Renal cortex interstitium (tissue), 15 donors: ENCODE results near the gene SOCS1. TPM values are rescaled to one million over a fixed set of nuclear protein-coding genes. Genes with fewer than 3 reads are reported as not detected.
"Not testable (repeated sequence)": the region's sequence is repeated elsewhere in the genome, so short reads cannot be mapped to it uniquely, and the experiment has no call there.

Experiments used
- DNase-seq, 11 donors: peaks; one replicate each; pipeline ENCODE4 v3.0.0-alpha.2; 2013; ENCODE audit warnings: low read depth in 9 of 11, low spot score in 4 of 11; ENCODE audit errors: extremely low read depth in 1 of 11
- long read RNA-seq, 16 experiments: transcript quantifications; one replicate each; lab custom pipeline, GENCODE V29; 2026
- polyA plus RNA-seq, 3 donors: library from polyadenylated mRNA; unstranded; fragments of 120-200 nt; gene quantifications; one replicate each; pipeline ENCODE4 v1.2.1, GENCODE V29; 2013; ENCODE audit not compliant: insufficient read length in 3 of 3

Gene SOCS1
- 1 to 10 TPM; 4.7 to 7.2 (median 6.3) TPM for polyA plus RNA-seq
- long read RNA-seq, donor 1, partial matches to known transcripts, result 0 of 4 reads
- long read RNA-seq, donor 1, other reads (novel, unspliced or antisense), result 0 of 4 reads
- long read RNA-seq, donor 2, transcript SOCS1-201 (2 exons, 1,225 nt), result major isoform, 7 of 11 reads
- long read RNA-seq, donor 2, partial matches to known transcripts, result 0 of 11 reads
- long read RNA-seq, donor 2, other reads (novel, unspliced or antisense), result 0 of 11 reads
- long read RNA-seq, donor 3, transcript SOCS1-201 (2 exons, 1,225 nt), result major isoform, 11 of 14 reads
- long read RNA-seq, donor 3, partial matches to known transcripts, result 0 of 14 reads
- long read RNA-seq, donor 3, other reads (novel, unspliced or antisense), result 0 of 14 reads
- long read RNA-seq, donor 4, partial matches to known transcripts, result 0 of 6 reads
- long read RNA-seq, donor 4, other reads (novel, unspliced or antisense), result 0 of 6 reads
- long read RNA-seq, donor 5, result 0 reads
- long read RNA-seq, donor 6, transcript SOCS1-201 (2 exons, 1,225 nt), result major isoform, 11 of 14 reads
- long read RNA-seq, donor 6, partial matches to known transcripts, result 0 of 14 reads
- long read RNA-seq, donor 6, other reads (novel, unspliced or antisense), result 0 of 14 reads
- long read RNA-seq, donor 7, transcript SOCS1-202 (1 exons, 1,784 nt), result major isoform, 7 of 12 reads
- long read RNA-seq, donor 7, transcript SOCS1-201 (2 exons, 1,225 nt), result minor isoform, 5 of 12 reads
- long read RNA-seq, donor 7, partial matches to known transcripts, result 0 of 12 reads
- long read RNA-seq, donor 7, other reads (novel, unspliced or antisense), result 0 of 12 reads
- long read RNA-seq, donor 8, result 0 reads
- long read RNA-seq, donor 9, transcript SOCS1-201 (2 exons, 1,225 nt), result major isoform, 12 of 16 reads
- long read RNA-seq, donor 9, partial matches to known transcripts, result 0 of 16 reads
- long read RNA-seq, donor 9, other reads (novel, unspliced or antisense), result 0 of 16 reads
- long read RNA-seq, donor 10, transcript SOCS1-202 (1 exons, 1,784 nt), result major isoform, 7 of 14 reads
- long read RNA-seq, donor 10, transcript SOCS1-201 (2 exons, 1,225 nt), result major isoform, 7 of 14 reads
- long read RNA-seq, donor 10, partial matches to known transcripts, result 0 of 14 reads
- long read RNA-seq, donor 10, other reads (novel, unspliced or antisense), result 0 of 14 reads
- long read RNA-seq, donor 11, partial matches to known transcripts, result 0 of 4 reads
- long read RNA-seq, donor 11, other reads (novel, unspliced or antisense), result 0 of 4 reads
- long read RNA-seq, donor 12, transcript SOCS1-201 (2 exons, 1,225 nt), result major isoform, 5 of 5 reads
- long read RNA-seq, donor 12, partial matches to known transcripts, result 0 of 5 reads
- long read RNA-seq, donor 12, other reads (novel, unspliced or antisense), result 0 of 5 reads
- long read RNA-seq, donor 13, result 0 reads
- long read RNA-seq, donor 14, transcript SOCS1-201 (2 exons, 1,225 nt), result major isoform, 9 of 12 reads
- long read RNA-seq, donor 14, partial matches to known transcripts, result 0 of 12 reads
- long read RNA-seq, donor 14, other reads (novel, unspliced or antisense), result 0 of 12 reads
- long read RNA-seq, donor 15, transcript SOCS1-201 (2 exons, 1,225 nt), result major isoform, 6 of 6 reads
- long read RNA-seq, donor 15, partial matches to known transcripts, result 0 of 6 reads
- long read RNA-seq, donor 15, other reads (novel, unspliced or antisense), result 0 of 6 reads
- long read RNA-seq, donor 16, transcript SOCS1-201 (2 exons, 1,225 nt), result major isoform, 27 of 40 reads
- long read RNA-seq, donor 16, transcript SOCS1-202 (1 exons, 1,784 nt), result minor isoform, 13 of 40 reads
- long read RNA-seq, donor 16, partial matches to known transcripts, result 0 of 40 reads
- long read RNA-seq, donor 16, other reads (novel, unspliced or antisense), result 0 of 40 reads

GRCh38 chr16:11255737-11256660 is at the start of gene SOCS1:
Gene SOCS1 (minus strand): TSS chr16:11256204. CDS start chr16:11255478, 726 bp downstream.
- DNase-seq, result peak in 9 of 11 donors; percentile 77 to 87 (median 83)

GRCh38 chr16:11303405-11304138 is 47.6 kb upstream of the SOCS1 start:
- peak in 1 of 11 donors; percentile 29 for DNase-seq

GRCh38 chr16:11302977-11303376 is 47.0 kb upstream of the SOCS1 start:
- no peak for DNase-seq

GRCh38 chr16:11301645-11302501 is 45.9 kb upstream of the SOCS1 start:
- no peak for DNase-seq

- DNase-seq, result no peak
Observed at GRCh38 chr16:11300560-11300892, 44.5 kb upstream of the SOCS1 start.

- DNase-seq, result no peak
Observed at GRCh38 chr16:11299865-11300559, 44.0 kb upstream of the SOCS1 start.

GRCh38 chr16:11298950-11299547 is 43.0 kb upstream of the SOCS1 start:
- DNase-seq, result not testable (repeated sequence)

GRCh38 chr16:11298143-11298900 is 42.3 kb upstream of the SOCS1 start:
- DNase-seq, result no peak

GRCh38 chr16:11297492-11298142 is 41.6 kb upstream of the SOCS1 start:
- DNase-seq, result peak in 3 of 11 donors; percentile 56 to 67 (median 61)

- no peak for DNase-seq
Observed at GRCh38 chr16:11296706-11297491, 40.9 kb upstream of the SOCS1 start.

- no peak for DNase-seq
Observed at GRCh38 chr16:11296351-11296705, 40.3 kb upstream of the SOCS1 start.

- DNase-seq, result no peak
Observed at GRCh38 chr16:11295672-11296071, 39.7 kb upstream of the SOCS1 start.
